PC-9 (cell line): ENCODE measurements around the gene GRWD1. TPM values are rescaled to one million over a fixed set of nuclear protein-coding genes. Genes with fewer than 3 reads are reported as not detected.
"Not testable (repeated sequence)": the region's sequence is repeated elsewhere in the genome, so short reads cannot be mapped to it uniquely, and the experiment has no call there.

Experiments
- BruUV-seq: library from RNA; stranded (reverse); fragments of 400-500 nt; replicated peaks from 2 replicates; lab custom pipeline; 2021; lab: Mats Ljungman, UMichigan
- CTCF ChIA-PET: fragments of 300-600 bp; sonication (Branson Sonifier 250); formaldehyde crosslinking; loops from one replicate; lab custom pipeline; 2022; ENCODE audit warnings: antibody characterized with exemption; lab: Charles Lee
- POLR2A ChIA-PET: fragments of 300-600 bp; sonication (Branson Sonifier 250); formaldehyde crosslinking; loops from one replicate; lab custom pipeline; 2022; ENCODE audit warnings: antibody characterized with exemption; ENCODE audit not compliant: unreplicated experiment; lab: Charles Lee
- DNase-seq, 2 experiments: peaks; one replicate each; pipeline versions ENCODE4 v3.0.0 to v3.0.0-alpha.2; 2015 to 2022; ENCODE audit warnings: mixed read lengths in 1 of 2
- H2AFZ ChIP-seq: fragments of 200-600 bp; sonication (generic); 2 replicates; pipeline ENCODE4 v1.8.1; 2017; ENCODE audit warnings: antibody characterized with exemption
- H3F3A ChIP-seq: fragments of 200-600 bp; sonication (generic); 2 replicates; pipeline ENCODE4 v1.8.1; 2017; ENCODE audit warnings: antibody characterized with exemption, mild to moderate bottlenecking, low read depth; ENCODE audit not compliant: insufficient read depth
- H3K27ac ChIP-seq: fragments of 200-600 bp; sonication (generic); 2 replicates; pipeline ENCODE4 v1.6.1; 2016; ENCODE audit warnings: mixed run types
- H3K27me3 ChIP-seq: fragments of 200-600 bp; sonication (generic); 2 replicates; pipeline ENCODE4 v1.6.1; 2016; ENCODE audit warnings: low read depth, mixed run types; ENCODE audit not compliant: insufficient read depth
- H3K36me3 ChIP-seq: fragments of 200-600 bp; sonication (generic); 2 replicates; pipeline ENCODE4 v1.6.1; 2016; ENCODE audit warnings: low read depth, mixed run types
- H3K4me1 ChIP-seq: fragments of 200-600 bp; sonication (generic); replicated peaks from 2 replicates; pipeline ENCODE4 v1.6.1; 2016; ENCODE audit warnings: mixed run types; ENCODE audit not compliant: insufficient read depth
- H3K4me2 ChIP-seq: fragments of 200-600 bp; sonication (generic); 2 replicates; pipeline ENCODE4 v1.6.1; 2017; ENCODE audit warnings: mixed run types
- H3K4me3 ChIP-seq: fragments of 200-600 bp; sonication (generic); 2 replicates; pipeline ENCODE4 v1.6.1; 2016; ENCODE audit warnings: mixed run types
- H3K79me2 ChIP-seq: fragments of 200-600 bp; sonication (generic); 2 replicates; pipeline ENCODE4 v1.6.1; 2017; ENCODE audit warnings: low read depth, mixed run types
- H3K9me2 ChIP-seq: fragments of 200-600 bp; sonication (generic); 2 replicates; pipeline ENCODE4 v1.8.1; 2017; ENCODE audit warnings: mild to moderate bottlenecking; ENCODE audit not compliant: insufficient read depth
- H3K9me3 ChIP-seq: fragments of 200-600 bp; sonication (generic); 2 replicates; pipeline ENCODE4 v1.8.1; 2016; ENCODE audit warnings: low read depth; ENCODE audit not compliant: insufficient read depth
- H4K20me1 ChIP-seq: fragments of 200-600 bp; sonication (generic); 2 replicates; pipeline ENCODE4 v1.8.1; 2017; ENCODE audit not compliant: insufficient read depth
- EZH2 ChIP-seq: fragments of 200-600 bp; sonication (generic); IDR thresholded peaks from 2 replicates; pipeline ENCODE4 v1.8.0; 2017; ENCODE audit warnings: antibody characterized with exemption, low read depth
- intact Hi-C: fragments of 100-400 bp; cut with micrococcal nuclease; formaldehyde crosslinking; loops from one replicate; pipeline ENCODE4 v1.10.0; 2022; ENCODE audit not compliant: unreplicated experiment
- total RNA-seq: library from RNA; stranded (reverse); gene quantifications from 2 replicates; pipeline ENCODE4 v1.2.3, GENCODE V29; 2021
- TF ChIP-seq, protein P1 (sequence below): fragments of 200-600 bp; sonication (generic); conservative IDR thresholded peaks from 2 replicates; pipeline ENCODE4 v1.6.1; 2017; ENCODE audit warnings: mixed run types, antibody characterized with exemption, mild to moderate bottlenecking, moderate library complexity

Gene GRWD1
- total RNA-seq, 1 experiment from 2014 or later: 35.5 TPM

DNA sequence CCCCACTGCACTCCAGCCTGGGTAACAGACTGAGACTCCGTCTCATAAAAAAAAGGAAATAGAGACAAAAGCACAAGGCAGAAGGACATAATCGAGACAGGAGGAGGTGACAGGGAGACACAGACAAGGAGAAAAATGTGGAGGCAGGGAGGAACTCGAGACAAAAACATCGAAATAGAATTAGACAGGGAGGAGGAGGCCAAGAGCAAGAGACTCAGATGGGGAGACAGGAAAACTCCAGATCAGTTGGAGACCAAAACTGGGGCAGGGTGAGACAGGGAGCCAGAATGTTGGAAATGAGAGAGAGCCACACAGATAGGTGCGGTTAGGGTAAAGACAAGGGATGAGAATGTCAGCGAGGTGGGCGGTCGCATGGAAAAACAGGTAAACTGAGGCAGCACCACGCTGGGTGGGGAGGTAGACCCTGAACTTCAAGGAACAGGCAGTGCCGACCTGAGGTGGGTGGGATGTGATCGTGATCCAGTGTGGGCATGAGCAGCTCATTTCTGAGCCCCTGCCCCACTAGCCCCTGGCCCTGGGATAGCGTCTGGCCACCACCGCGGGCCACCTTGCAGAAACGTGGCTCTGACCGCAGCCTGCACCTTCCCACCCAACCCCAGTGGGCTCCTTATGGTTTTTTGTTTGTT, 38.6 kb downstream of the GRWD1 start:
- POLR2A ChIA-PET: no interaction called here
- intact Hi-C loops: loop anchor here (10.0 kb wide), 1 partner anchor 480 kb away; the partner anchor contains the start of gene FTL

DNA sequence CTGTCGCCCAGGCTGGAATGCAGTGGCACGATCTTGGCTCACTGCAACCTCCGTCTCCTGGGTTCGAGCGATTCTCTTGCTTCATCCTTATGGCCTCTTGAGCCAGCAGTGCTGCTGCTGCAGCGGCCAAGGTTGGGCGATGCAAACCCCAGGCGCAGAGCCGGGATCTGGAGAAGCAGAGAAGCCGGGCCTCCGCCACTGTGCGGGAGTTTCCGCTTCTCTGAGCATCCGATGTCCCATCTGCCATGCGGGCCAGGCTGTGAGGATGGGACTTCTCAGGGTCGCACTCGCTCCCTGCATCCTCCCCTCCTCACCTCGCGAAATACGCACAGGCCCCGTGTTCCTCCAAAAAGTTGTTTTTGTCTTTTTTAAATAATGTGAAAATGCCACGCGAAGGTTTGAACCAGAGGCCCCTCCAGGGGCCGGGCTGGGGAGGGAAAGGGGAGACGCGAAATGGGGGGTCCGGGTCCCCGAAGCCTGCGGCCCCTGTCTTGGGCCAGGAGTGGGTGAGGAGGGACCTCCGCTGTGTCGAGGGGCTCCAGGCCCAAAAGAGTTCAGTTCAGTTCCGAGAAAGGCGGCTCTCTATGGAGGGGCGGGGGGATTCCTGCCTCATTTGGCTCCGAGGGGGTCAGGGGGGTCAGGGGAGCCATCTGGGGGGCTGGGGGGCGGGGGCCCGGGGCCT, 39.3 kb downstream of the GRWD1 start:
- no peak overlapping the region for H3K27ac ChIP-seq
- H2AFZ ChIP-seq: no peak overlapping the region
- ChIA-PET CTCF (no interaction called here), POLR2A (no interaction called here)
- H3K27me3 ChIP-seq: no peaks in the 10 kb centered on the region
- no peak overlapping the region for H3K4me3 ChIP-seq
- H3K9me2 ChIP-seq: no peaks in the 10 kb centered on the region
- H3K36me3 ChIP-seq: no peaks in the 10 kb centered on the region
- no peaks in the 10 kb centered on the region for H3K79me2 ChIP-seq
- intact Hi-C loops: loop anchor here (5.0 to 10.0 kb wide), 2 partner anchors 93 to 480 kb away; partner anchors contain the start of genes FTL, GRIN2D and KDELR1
- no peak overlapping the region for H3K4me2 ChIP-seq
- H3K9me3 ChIP-seq: no peaks in the 10 kb centered on the region
- peaks cover 43% of the 10 kb centered on the region for H3K4me1 ChIP-seq
- peaks cover 84% of the 10 kb centered on the region for H3F3A ChIP-seq
- no TSS peak for BruUV-seq
- no peaks in the 10 kb centered on the region for H4K20me1 ChIP-seq
- TF ChIP-seq EZH2: no peak
- TF ChIP-seq, protein P1, sequence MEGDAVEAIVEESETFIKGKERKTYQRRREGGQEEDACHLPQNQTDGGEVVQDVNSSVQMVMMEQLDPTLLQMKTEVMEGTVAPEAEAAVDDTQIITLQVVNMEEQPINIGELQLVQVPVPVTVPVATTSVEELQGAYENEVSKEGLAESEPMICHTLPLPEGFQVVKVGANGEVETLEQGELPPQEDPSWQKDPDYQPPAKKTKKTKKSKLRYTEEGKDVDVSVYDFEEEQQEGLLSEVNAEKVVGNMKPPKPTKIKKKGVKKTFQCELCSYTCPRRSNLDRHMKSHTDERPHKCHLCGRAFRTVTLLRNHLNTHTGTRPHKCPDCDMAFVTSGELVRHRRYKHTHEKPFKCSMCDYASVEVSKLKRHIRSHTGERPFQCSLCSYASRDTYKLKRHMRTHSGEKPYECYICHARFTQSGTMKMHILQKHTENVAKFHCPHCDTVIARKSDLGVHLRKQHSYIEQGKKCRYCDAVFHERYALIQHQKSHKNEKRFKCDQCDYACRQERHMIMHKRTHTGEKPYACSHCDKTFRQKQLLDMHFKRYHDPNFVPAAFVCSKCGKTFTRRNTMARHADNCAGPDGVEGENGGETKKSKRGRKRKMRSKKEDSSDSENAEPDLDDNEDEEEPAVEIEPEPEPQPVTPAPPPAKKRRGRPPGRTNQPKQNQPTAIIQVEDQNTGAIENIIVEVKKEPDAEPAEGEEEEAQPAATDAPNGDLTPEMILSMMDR: no peak
- DNase-seq: no peak

More for the DNA sequence above, 38.6 kb downstream of the GRWD1 start:
- Histone ChIP-seq H3K4me1 (peaks cover 36% of the 10 kb centered on the region), H3K27ac (no peak overlapping the region), H3F3A (peaks cover 86% of the 10 kb centered on the region), H3K9me2 (no peaks in the 10 kb centered on the region), H3K4me3 (no peak overlapping the region), H3K4me2 (no peak overlapping the region), H3K36me3 (no peaks in the 10 kb centered on the region), H3K79me2 (no peaks in the 10 kb centered on the region), H3K9me3 (no peaks in the 10 kb centered on the region), H2AFZ (no peak overlapping the region), H4K20me1 (no peaks in the 10 kb centered on the region; the same call in 1 of the 2 replicates), H3K27me3 (no peaks in the 10 kb centered on the region)
- CTCF ChIA-PET: no interaction called here
- TF ChIP-seq EZH2: no peak
- TF ChIP-seq, protein P1: no peak
- no TSS peak for BruUV-seq
- no peak for DNase-seq

DNA sequence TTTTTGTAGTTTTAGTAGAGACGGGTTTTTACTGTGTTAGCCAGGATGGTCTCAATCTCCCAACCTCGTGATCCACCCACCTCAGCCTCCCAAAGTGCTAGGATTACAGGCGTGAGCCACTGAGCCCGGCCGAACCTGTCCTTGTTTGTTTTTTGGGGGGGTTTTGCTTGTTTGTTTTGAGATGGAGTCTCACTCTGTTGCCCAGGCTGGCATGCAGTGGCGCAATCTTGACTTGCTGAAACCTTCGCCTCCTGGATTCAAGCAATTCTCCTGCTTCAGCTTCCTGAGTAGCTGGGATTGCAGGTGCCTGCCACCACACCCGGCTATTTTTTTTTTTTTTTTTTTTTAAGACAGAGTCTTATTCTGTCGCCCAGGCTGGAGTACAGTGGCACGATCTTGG, 40.9 kb downstream of the GRWD1 start:
- H3K9me2 ChIP-seq, H3K79me2 ChIP-seq, H3K9me3 ChIP-seq, H3K27me3 ChIP-seq, H2AFZ ChIP-seq, H3K36me3 ChIP-seq, H3K4me3 ChIP-seq, H4K20me1 ChIP-seq, CTCF ChIA-PET: not testable (repeated sequence)
- TF ChIP-seq, protein P1: 0 out of 2 replicates have a peak, but pooled peaks have one; percentile 15
- H3K4me1 ChIP-seq: peaks cover 45% of the 10 kb centered on the region
- H3K4me2 ChIP-seq: peak overlapping the region; percentile 68
- peak overlapping the region; percentile 88 for H3K27ac ChIP-seq
- POLR2A ChIA-PET: interaction anchor here (0.5 to 0.7 kb wide), 4 partner anchors 15 to 1826 kb away, joined by 3 to 16 read pairs (median 4); partner anchors contain the start of gene DACT3
- TSS peak; percentile 14 for BruUV-seq
- peak; percentile 40 to 90 for DNase-seq
- intact Hi-C loops: loop anchor here (5.0 to 10.0 kb wide), 2 partner anchors 94 to 478 kb away; partner anchors contain the start of genes FTL, GRIN2D and KDELR1
- peaks cover 75% of the 10 kb centered on the region for H3F3A ChIP-seq
